ENCODE data around the gene SH3GLB1. TPM values are rescaled to one million over a fixed set of nuclear protein-coding genes. Genes with fewer than 3 reads are reported as not detected.
"Not testable (repeated sequence)": the region's sequence is repeated elsewhere in the genome, so short reads cannot be mapped to it uniquely, and the experiment has no call there.

SH3GLB1 gene
- total RNA-seq (10 to 100 TPM; 23.7 to 58.5 (median 49.5) TPM), polyA plus RNA-seq (10 to 100 TPM; 18.8 to 63.2 TPM)
- long read RNA-seq, donor 1, full-length matches to known transcripts, result 111 of 152 reads
- long read RNA-seq, donor 1, partial matches to known transcripts, result 5 of 152 reads
- long read RNA-seq, donor 1, other reads (novel, unspliced or antisense), result 36 of 152 reads
- long read RNA-seq, donor 2, full-length matches to known transcripts, result 35 of 62 reads
- long read RNA-seq, donor 2, partial matches to known transcripts, result 22 of 62 reads
- long read RNA-seq, donor 2, other reads (novel, unspliced or antisense), result 5 of 62 reads
- long read RNA-seq, donor 3, full-length matches to known transcripts, result 56 of 59 reads
- long read RNA-seq, donor 3, partial matches to known transcripts, result 1 of 59 reads
- long read RNA-seq, donor 3, other reads (novel, unspliced or antisense), result 2 of 59 reads

- peak; percentile 49 for TF ChIP-seq POLR2A (IDR thresholded peaks at IDR 0.05)
- TF ChIP-seq CTCF (IDR thresholded peaks at IDR 0.05), result peak; percentile 79 to 95 (median 85)
- TF ChIP-seq EP300 (IDR thresholded peaks at IDR 0.05), result no peak
- 0% methylated on average over 64 to 71 of the region's 71 CpGs for WGBS, 3 donors
Measured at GRCh38 chr1:86704458-86704971, at the start of gene SH3GLB1. SH3GLB1 (plus strand) TSS chr1:86704576; CDS start chr1:86704900, 324 bp downstream.

GRCh38 chr1:86658381-86658780, 46.0 kb upstream of the SH3GLB1 start:
- H3K4me1 ChIP-seq (ENCODE audit: insufficient read depth); H3K27me3 ChIP-seq; H3K9me3 ChIP-seq; DNase-seq; H3K36me3 ChIP-seq; intact Hi-C loops (cut with DNase I); H3K4me3 ChIP-seq; H3K27ac ChIP-seq: not testable (repeated sequence)
- WGBS, 3 donors, result 33 to 53% (median 43%) methylated on average over 7 of the region's 7 CpGs

More at GRCh38 chr1:86704458-86704971, at the start of gene SH3GLB1:
- H3K9me3 ChIP-seq, result no peaks in the 10 kb centered on the region
- peaks cover 2% of the 10 kb centered on the region for H3K4me1 ChIP-seq (ENCODE audit: insufficient read depth)
- intact Hi-C loops (cut with DNase I), result loop anchor here in 1 of 4 donors (10.0 kb wide), 1 partner anchor 380 kb away; no protein-coding TSS in a partner anchor
- H3K27me3 ChIP-seq, result no peaks in the 10 kb centered on the region
- H3K36me3 ChIP-seq, result no peaks in the 10 kb centered on the region
- H3K27ac ChIP-seq, result peak within 1 kb of the TSS; percentile 81 to 96
- peak within 1 kb of the TSS; percentile 96 for H3K4me3 ChIP-seq
- peak; percentile 87 to 95 (median 93) for DNase-seq

- no peak for DNase-seq
- Histone ChIP-seq H3K9me3 (no peaks in the 10 kb centered on the region), H3K27ac (no peak overlapping the region), H3K36me3 (no peaks in the 10 kb centered on the region), H3K4me1 (ENCODE audit: insufficient read depth) (no peaks in the 10 kb centered on the region), H3K4me3 (no peak overlapping the region), H3K27me3 (no peaks in the 10 kb centered on the region)
- TF ChIP-seq EP300 (IDR thresholded peaks at IDR 0.05) (no peak), POLR2A (IDR thresholded peaks at IDR 0.05) (no peak), CTCF (IDR thresholded peaks at IDR 0.05) (no peak)
- 77 to 81% (median 81%) methylated on average over 4 of the region's 4 CpGs for WGBS, 3 donors
- intact Hi-C loops (cut with DNase I), result no loop called here
Measured at GRCh38 chr1:86666368-86666767, 38.0 kb upstream of the SH3GLB1 start.

GRCh38 chr1:86687595-86687994, 16.8 kb upstream of the SH3GLB1 start:
- no peak overlapping the region for H3K27ac ChIP-seq
- WGBS, 3 donors, result 72 to 80% (median 73%) methylated on average over 1 of the region's 1 CpG
- no peak for DNase-seq

More at GRCh38 chr1:86687595-86687994, 16.8 kb upstream of the SH3GLB1 start:
- Histone ChIP-seq H3K4me3 (no peak overlapping the region), H3K27me3 (no peaks in the 10 kb centered on the region), H3K36me3 (no peaks in the 10 kb centered on the region), H3K4me1 (ENCODE audit: insufficient read depth) (no peaks in the 10 kb centered on the region), H3K9me3 (no peaks in the 10 kb centered on the region)
- TF ChIP-seq EP300 (IDR thresholded peaks at IDR 0.05), result no peak
- TF ChIP-seq POLR2A (IDR thresholded peaks at IDR 0.05), result no peak
- no peak for TF ChIP-seq CTCF (IDR thresholded peaks at IDR 0.05)
- intact Hi-C loops (cut with DNase I), result no loop called here

Data from ovary (tissue), 10 donors.